ENCODE results near the gene PIM1.

DNA sequence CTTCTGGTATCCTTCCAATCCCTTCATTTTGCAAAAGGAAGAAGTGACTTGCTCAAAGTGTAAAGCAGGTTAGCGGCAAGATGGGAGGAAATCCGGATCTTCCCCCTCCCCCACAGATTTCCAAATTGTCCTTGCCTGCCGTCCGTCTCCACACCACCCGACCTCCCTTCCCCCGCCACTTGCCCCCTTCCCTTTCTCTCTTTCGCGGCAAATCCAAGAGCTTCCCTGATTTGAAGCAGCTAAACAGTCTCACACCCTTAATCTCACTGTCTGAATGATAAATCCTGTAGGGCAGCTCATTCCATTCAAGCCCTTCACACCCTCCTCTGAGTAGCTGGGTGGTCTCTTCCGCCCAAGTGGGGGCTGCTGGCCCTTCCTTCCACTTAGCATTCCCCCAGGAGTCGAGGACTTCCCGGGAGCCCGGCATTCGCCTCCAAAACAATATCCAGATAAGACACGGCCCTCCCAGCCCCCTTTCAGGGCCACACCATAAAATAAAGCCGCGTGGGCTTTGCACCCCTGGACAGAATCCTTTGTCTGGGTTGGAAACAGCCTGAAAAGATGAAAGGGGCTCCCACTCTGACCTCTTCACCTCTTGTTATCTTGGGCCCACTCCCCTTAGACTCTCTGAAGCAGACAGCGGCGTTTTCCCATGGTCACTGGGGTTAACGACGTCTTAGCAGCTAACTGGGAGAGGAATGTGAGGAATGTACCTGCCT is 44.0 kb upstream of the PIM1 start:
- TF ChIP-seq, protein P1, sequence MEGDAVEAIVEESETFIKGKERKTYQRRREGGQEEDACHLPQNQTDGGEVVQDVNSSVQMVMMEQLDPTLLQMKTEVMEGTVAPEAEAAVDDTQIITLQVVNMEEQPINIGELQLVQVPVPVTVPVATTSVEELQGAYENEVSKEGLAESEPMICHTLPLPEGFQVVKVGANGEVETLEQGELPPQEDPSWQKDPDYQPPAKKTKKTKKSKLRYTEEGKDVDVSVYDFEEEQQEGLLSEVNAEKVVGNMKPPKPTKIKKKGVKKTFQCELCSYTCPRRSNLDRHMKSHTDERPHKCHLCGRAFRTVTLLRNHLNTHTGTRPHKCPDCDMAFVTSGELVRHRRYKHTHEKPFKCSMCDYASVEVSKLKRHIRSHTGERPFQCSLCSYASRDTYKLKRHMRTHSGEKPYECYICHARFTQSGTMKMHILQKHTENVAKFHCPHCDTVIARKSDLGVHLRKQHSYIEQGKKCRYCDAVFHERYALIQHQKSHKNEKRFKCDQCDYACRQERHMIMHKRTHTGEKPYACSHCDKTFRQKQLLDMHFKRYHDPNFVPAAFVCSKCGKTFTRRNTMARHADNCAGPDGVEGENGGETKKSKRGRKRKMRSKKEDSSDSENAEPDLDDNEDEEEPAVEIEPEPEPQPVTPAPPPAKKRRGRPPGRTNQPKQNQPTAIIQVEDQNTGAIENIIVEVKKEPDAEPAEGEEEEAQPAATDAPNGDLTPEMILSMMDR (conservative IDR thresholded peaks at IDR 0.05; ENCODE audit: low read length), result no peak
- no peak for TF ChIP-seq EZH2phosphoT487 (IDR thresholded peaks at IDR 0.05; ENCODE audit: borderline replicate concordance)

Measured in Loucy (cell line).